Endothelial cell of umbilical vein (primary cell): ENCODE data around the gene LGALS9C.
"Not testable (repeated sequence)": the region's sequence is repeated elsewhere in the genome, so short reads cannot be mapped to it uniquely, and the experiment has no call there.

Experiments
- CTCF ChIP-seq, 2 donors: IDR thresholded peaks; 1 replicate in 1 of 2; 2 replicates in 1 of 2; pipeline ENCODE4 v1.5.1; 2011; ENCODE audit warnings: low read length in 2 of 2, mild to moderate bottlenecking in 2 of 2, moderate library complexity in 2 of 2, control low read depth in 1 of 2, inconsistent platforms in 1 of 2, low read depth in 1 of 2; ENCODE audit not compliant: insufficient read depth in 1 of 2; ENCODE audit errors: extremely low read depth in 1 of 2
- FOS ChIP-seq: IDR thresholded peaks from 2 replicates; pipeline ENCODE4 v1.6.1; 2011; ENCODE audit warnings: mild to moderate bottlenecking, low read length, moderate library complexity, borderline replicate concordance; ENCODE audit not compliant: insufficient read depth
- JUN ChIP-seq: IDR thresholded peaks from 2 replicates; pipeline ENCODE4 v1.6.1; 2011; ENCODE audit warnings: borderline replicate concordance, low read depth; ENCODE audit not compliant: insufficient read length, insufficient read depth
- MAX ChIP-seq: IDR thresholded peaks from 2 replicates; pipeline ENCODE4 v1.6.1; 2011; ENCODE audit not compliant: insufficient read depth, insufficient read length
- POLR2A ChIP-seq: IDR thresholded peaks from 2 replicates; pipeline ENCODE4 v1.6.1; 2012; ENCODE audit warnings: low read depth, mild to moderate bottlenecking, control low read depth, low read length

GRCh38 chr17:18497044-18497443, 20.5 kb downstream of the LGALS9C start:
- TF ChIP-seq MAX; JUN; CTCF (IDR thresholded peaks at IDR 0.05; ENCODE audit: extremely low read depth in 1 of 2, insufficient read depth in 1 of 2, low read depth in 1 of 2, low read length in 2 of 2); FOS; POLR2A: not testable (repeated sequence)
